ENCODE data around the gene UBE2K. TPM values are rescaled to one million over a fixed set of nuclear protein-coding genes. Genes with fewer than 3 reads are reported as not detected.

Gene UBE2K
- total and polyA plus RNA-seq, 2 of the 13 experiments (the other 11 are each of a cell fraction or from before 2014, with no cell fraction given) = 36.2 to 81.0 TPM

DNA sequence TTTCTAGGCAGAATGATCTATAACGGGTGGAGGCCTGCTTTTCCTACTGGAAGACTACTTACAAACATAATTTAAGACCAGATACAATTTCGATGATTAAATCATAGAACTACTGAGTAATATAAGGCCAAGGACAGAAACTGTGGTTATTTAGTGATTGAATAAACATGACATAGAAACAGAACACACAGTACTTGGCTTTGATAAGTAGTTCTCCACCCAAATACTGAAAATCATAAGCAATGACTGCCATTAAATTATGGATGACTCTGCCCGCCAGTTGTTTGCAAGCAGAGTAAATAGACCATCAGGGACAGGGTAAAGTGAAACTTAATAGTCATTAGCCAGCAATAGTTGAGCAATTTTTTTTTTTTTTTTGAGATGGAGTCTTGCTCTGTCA is 42.1 kb upstream of the UBE2K start:
- no TSS peak for BruUV-seq (replicated peaks)

More for the DNA sequence above, 42.1 kb upstream of the UBE2K start:
- no peaks in the 10 kb centered on the region for H3K27me3 ChIP-seq (ENCODE audit: control insufficient read depth in 1 of 2, insufficient read depth in 2 of 2, low read length in 2 of 2)
- H3K4me1 ChIP-seq (ENCODE audit: insufficient read depth, low read length) = peaks cover 15% of the 10 kb centered on the region
- no peak for ATAC-seq
- H3K9me3 ChIP-seq (ENCODE audit: low read length) = no peaks in the 10 kb centered on the region
- intact Hi-C loops (cut with micrococcal nuclease; ENCODE audit: unreplicated experiment) (loop anchor here (1.0 kb wide), 1 partner anchor 29 kb away; no protein-coding TSS in a partner anchor), in situ Hi-C loops (cut with HindIII; ENCODE audit: extremely low pct_ligation_motif_present, low pct_unique_long_range_greater_than_20kb) (no loop called here)
- no peaks in the 10 kb centered on the region for H3K79me2 ChIP-seq (ENCODE audit: insufficient read depth, low read length)
- no peak overlapping the region for H2AFZ ChIP-seq (ENCODE audit: low read length)
- H4K20me1 ChIP-seq (ENCODE audit: insufficient read depth, low read length) = no peaks in the 10 kb centered on the region
- FAIRE-seq = no peak
- ChIA-PET CTCF (ENCODE audit: low intra/inter-chr PET ratio, low total read pairs) (no interaction called here), POLR2A (no interaction called here)
- TF ChIP-seq MEIS2 (CRISPR knock-in tag; IDR thresholded peaks at IDR 0.05) (no peak), ZNF749 (CRISPR knock-in tag; IDR thresholded peaks at IDR 0.05; ENCODE audit: borderline replicate concordance) (no peak), ZBTB14 (CRISPR knock-in tag; IDR thresholded peaks at IDR 0.05) (no peak), NR2C2 (CRISPR knock-in tag; IDR thresholded peaks at IDR 0.05; ENCODE audit: borderline replicate concordance) (no peak), NR3C1 (CRISPR knock-in tag; IDR thresholded peaks at IDR 0.05) (no peak), MTF1 (CRISPR knock-in tag; IDR thresholded peaks at IDR 0.05) (no peak), NRL (CRISPR knock-in tag; IDR thresholded peaks at IDR 0.05; ENCODE audit: borderline replicate concordance) (no peak), SALL1 (CRISPR knock-in tag; IDR thresholded peaks at IDR 0.05) (no peak), RBAK (CRISPR knock-in tag; IDR thresholded peaks at IDR 0.05) (no peak), ZNF615 (CRISPR knock-in tag; IDR thresholded peaks at IDR 0.05; ENCODE audit: borderline replicate concordance) (no peak), ZSCAN29 (CRISPR knock-in tag; conservative IDR thresholded peaks at IDR 0.05) (no peak), KDM6A (CRISPR knock-in tag; IDR thresholded peaks at IDR 0.05; ENCODE audit: low read depth) (no peak), SMAD9 (CRISPR knock-in tag; IDR thresholded peaks at IDR 0.05) (no peak), KLF11 (CRISPR knock-in tag; IDR thresholded peaks at IDR 0.05) (no peak), ZNF362 (CRISPR knock-in tag; IDR thresholded peaks at IDR 0.05; ENCODE audit: borderline replicate concordance) (no peak), SMAD3 (CRISPR knock-in tag; IDR thresholded peaks at IDR 0.05) (no peak), ZKSCAN5 (CRISPR knock-in tag; IDR thresholded peaks at IDR 0.05) (no peak), MAF1 (CRISPR knock-in tag; IDR thresholded peaks at IDR 0.05; ENCODE audit: borderline replicate concordance) (no peak)
- TF ChIP-seq, protein P1, sequence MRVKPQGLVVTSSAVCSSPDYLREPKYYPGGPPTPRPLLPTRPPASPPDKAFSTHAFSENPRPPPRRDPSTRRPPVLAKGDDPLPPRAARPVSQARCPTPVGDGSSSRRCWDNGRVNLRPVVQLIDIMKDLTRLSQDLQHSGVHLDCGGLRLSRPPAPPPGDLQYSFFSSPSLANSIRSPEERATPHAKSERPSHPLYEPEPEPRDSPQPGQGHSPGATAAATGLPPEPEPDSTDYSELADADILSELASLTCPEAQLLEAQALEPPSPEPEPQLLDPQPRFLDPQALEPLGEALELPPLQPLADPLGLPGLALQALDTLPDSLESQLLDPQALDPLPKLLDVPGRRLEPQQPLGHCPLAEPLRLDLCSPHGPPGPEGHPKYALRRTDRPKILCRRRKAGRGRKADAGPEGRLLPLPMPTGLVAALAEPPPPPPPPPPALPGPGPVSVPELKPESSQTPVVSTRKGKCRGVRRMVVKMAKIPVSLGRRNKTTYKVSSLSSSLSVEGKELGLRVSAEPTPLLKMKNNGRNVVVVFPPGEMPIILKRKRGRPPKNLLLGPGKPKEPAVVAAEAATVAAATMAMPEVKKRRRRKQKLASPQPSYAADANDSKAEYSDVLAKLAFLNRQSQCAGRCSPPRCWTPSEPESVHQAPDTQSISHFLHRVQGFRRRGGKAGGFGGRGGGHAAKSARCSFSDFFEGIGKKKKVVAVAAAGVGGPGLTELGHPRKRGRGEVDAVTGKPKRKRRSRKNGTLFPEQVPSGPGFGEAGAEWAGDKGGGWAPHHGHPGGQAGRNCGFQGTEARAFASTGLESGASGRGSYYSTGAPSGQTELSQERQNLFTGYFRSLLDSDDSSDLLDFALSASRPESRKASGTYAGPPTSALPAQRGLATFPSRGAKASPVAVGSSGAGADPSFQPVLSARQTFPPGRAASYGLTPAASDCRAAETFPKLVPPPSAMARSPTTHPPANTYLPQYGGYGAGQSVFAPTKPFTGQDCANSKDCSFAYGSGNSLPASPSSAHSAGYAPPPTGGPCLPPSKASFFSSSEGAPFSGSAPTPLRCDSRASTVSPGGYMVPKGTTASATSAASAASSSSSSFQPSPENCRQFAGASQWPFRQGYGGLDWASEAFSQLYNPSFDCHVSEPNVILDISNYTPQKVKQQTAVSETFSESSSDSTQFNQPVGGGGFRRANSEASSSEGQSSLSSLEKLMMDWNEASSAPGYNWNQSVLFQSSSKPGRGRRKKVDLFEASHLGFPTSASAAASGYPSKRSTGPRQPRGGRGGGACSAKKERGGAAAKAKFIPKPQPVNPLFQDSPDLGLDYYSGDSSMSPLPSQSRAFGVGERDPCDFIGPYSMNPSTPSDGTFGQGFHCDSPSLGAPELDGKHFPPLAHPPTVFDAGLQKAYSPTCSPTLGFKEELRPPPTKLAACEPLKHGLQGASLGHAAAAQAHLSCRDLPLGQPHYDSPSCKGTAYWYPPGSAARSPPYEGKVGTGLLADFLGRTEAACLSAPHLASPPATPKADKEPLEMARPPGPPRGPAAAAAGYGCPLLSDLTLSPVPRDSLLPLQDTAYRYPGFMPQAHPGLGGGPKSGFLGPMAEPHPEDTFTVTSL (CRISPR knock-in tag; IDR thresholded peaks at IDR 0.05; ENCODE audit: borderline replicate concordance) = no peak
- H3K27ac ChIP-seq (ENCODE audit: extremely low read length, insufficient read depth, low read length) = no peak overlapping the region
- DNase-seq (ENCODE audit: low spot score) = peak; percentile 17
- WGBS (ENCODE audit: low lambda C conversion rate) = 83% methylated on average over 3 of the region's 3 CpGs
- H3K4me2 ChIP-seq (ENCODE audit: low read depth, low read length) = no peak overlapping the region
- no peak overlapping the region for H3K4me3 ChIP-seq (replicated peaks in 1 of 3; ENCODE audit: insufficient read depth in 1 of 3, low read depth in 2 of 3, low read length in 3 of 3)
- H3K36me3 ChIP-seq (replicated peaks in 1 of 2; ENCODE audit: control insufficient read depth in 1 of 2, insufficient read depth in 2 of 2, low read length in 2 of 2) = no peaks in the 10 kb centered on the region
- no peak overlapping the region for H3K9ac ChIP-seq (ENCODE audit: insufficient read depth, low read depth, low read length)

Measured in HepG2 (cell line).